Fibroblast of skin of back (primary cell): ENCODE data around the gene TBCK.
"Not testable (repeated sequence)": the region's sequence is repeated elsewhere in the genome, so short reads cannot be mapped to it uniquely, and the experiment has no call there.

Source experiments
- DNase-seq: peaks from one replicate; pipeline ENCODE4 v3.0.0-alpha.2; 2013

The TBCK gene

DNA sequence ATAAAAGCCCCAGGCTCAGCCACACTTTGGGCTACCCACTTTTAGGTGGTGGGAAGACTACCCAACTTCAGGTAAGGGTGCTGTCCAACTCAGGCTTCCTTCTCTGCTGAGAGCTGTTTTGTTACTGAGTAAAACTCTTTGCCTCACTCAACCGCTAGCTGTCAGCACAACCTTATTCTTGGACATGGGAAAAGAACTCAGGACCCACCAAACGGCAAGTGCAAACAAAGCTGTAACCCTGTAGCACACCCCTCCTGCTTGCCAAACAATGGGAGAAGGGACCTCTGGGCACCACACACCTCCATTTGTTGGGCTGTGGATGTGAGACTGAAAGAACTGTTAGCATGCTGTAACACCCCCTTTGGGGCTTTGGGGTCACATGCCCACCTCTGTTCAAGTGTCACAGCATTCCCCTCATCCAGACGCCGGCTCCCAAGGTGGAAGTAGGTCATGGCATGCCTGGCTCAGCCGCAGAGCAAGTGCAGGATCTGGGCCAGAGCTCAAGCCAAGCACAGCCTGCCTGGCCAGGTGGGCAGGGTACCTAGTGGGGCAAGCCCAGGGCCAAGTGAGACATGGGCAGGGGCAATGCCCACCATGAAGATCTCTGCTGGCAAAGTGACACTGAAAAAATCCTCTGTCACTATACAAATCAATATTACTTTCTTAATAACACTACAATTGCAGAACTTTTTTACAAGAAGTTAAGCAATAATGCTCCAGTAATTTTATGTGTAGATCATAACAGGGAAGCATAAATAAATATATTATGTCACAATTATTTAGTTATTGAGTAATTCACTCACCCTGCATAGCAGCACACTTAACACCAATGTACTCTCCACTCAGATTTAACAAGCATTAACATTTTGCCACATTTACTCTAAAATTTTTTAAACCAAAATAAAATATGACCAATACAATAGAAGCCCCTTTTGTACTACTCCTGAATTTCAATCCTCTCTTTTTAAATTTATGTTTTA lies 107.2 kb downstream of the TBCK start:
- DNase-seq: no peak

DNA sequence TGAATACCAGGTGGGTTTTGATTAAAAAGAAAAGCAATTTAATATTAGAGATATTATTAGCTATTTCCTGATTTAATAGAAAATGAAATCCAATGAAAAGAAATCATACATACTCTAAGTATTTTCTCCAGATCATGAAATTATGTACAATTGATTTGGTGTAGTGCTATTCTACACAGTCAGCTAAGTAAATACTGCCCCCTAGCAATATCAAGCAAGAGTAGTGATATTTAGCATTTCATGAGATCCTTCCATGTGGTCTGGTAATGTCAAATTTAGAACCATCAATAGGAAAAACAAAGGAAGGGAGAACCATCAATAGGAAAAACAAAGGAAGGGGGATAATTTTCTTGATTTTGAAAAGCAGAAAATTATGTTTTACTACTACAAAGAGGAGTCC lies 114.6 kb downstream of the TBCK start:
- peak; percentile 16 for DNase-seq

DNA sequence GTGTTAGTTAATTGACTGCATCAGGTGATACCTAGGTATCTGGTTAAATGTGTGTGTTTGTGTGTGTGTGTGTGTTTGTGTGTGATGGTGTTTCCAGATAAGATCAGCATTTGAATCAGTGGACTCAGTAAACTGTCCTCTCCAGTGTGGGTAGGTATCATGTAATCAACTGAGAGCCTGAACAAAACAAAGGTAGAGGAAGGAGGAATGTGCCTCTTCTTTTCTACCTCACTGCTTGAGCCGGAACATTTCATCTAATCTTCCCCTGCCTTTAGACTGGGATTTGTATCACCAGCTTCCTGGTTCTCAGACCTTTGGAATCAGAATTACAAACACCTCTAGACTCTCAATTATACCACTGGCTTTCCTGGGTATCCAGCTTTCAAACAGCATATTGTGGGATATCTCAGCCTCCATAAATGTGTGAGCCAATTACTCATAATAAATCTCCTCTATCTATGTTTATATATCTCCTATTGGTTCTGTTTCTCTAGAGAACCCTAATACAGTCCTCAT lies 120.5 kb downstream of the TBCK start:
- DNase-seq: no peak

DNA sequence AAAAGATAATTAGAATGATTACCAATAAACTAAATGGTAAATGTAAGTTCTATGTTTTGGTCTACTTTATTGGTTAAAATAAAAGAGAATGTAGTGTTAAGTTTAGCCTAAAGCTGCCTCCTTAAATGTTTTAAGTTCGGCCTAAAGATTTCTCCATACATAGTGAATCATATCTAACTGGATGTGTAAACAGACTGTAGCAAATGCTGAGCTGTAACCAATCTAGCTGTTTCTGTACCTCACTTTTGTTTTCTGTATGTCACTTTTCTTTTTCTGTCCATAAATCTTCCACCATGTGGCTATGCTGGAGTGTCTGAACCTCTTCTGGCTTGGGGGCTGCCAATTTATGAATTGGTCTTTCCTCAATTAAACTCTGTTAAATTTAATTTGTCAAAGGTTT lies 121.2 kb downstream of the TBCK start:
- DNase-seq: no peak

DNA sequence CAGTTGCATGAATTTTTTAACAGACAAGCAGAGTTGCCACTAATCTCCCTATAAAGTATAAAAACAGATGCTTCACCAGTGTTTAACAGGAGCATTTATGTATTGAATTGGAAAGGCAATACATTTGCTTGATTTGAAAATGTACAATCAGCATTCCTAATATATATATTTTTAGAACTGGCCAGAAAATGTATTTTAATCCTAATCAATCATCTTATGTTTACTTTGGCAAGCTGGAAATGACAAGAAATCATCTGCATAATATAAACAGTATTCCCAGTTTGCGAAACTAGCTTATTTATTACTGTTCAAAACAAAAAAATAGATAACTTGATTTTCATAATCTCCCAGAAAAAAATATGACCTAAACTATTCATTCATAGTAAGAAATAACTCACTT lies 123.9 kb downstream of the TBCK start:
- DNase-seq: no peak

DNA sequence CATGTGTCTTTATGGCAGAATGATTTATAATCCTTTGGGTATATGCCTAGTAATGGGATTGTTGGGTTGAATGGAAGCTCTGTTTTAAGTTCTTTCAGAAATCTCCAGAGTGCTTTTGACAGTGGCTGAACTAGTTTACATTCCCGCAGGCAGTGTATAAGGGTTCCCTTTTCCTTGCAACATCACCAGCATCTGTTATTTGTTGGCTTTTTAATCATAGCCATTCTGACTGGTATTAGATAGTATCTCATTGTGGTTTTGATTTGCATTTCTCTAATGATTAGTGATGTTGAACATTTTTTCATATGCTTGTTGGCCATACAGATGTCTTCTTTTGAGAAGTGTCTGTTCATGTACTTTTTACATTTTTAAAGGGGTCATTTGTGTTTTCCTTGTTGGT lies 129.8 kb downstream of the TBCK start:
- DNase-seq: no peak

DNA sequence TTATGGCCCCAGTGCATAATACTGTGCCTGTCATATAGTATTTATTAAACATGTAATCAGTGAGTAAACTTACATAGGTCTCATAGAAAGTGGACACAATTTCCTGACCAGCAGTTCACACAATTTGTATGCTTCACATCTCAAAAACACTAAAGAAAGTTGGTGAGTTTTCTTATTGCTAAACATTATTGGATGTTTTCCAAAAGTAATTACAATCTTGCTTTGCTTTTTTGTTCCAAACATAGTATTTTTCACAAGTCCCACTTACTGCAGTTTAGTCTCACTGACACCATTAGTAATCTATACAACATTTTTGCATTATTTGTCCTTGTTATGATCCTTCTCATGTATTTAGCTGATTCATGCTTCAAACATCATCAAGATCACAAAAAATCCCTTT lies 132.5 kb downstream of the TBCK start:
- no peak for DNase-seq

DNA sequence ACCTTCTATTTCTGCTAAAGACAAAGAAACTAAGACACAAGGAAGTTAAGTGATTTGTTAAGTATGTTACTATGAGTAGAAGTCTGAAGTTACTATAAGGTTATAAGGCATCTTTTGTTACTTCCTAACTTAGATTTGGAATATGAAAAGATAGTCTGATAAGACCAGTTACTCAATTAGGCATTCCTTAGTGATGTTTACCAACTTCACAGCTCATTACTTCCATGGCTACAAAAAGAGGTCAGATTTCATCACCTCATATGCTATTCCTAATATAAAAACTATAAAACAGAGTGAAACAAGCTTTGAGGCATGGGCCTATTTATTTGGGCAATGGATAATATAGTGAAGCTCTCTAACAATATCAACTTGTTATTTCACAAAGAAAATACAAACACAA lies 143.1 kb downstream of the TBCK start:
- no peak for DNase-seq

DNA sequence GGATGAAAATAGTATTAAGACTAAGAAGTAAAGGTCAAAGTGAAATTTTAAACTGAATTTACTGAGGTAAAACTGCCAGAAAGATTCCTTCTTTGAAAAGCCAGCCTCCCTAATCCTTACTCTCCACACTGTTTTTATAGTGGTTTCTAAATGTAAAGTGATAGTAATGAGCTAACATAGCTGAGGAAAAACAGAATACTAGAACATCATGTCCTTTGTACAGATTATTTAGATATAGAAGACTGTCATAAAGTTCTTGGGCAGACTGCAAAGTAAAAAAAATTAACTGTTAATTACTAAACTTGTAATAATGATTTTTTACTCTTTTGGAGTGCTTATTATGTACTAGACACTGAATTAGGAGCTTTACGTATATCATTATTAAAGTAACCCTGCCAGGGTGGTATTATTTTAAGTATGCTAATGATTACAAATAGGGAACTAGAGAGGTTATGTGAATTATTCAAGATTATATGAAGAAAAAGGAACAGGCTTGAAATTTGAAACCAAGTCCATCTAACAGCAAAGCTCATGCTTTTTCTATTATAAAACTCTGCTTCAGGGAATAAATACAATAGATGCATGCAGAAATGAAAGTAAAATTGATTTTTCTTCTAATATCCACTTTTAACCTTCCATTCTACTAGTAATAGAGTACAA lies 150.5 kb downstream of the TBCK start:
- DNase-seq: no peak

DNA sequence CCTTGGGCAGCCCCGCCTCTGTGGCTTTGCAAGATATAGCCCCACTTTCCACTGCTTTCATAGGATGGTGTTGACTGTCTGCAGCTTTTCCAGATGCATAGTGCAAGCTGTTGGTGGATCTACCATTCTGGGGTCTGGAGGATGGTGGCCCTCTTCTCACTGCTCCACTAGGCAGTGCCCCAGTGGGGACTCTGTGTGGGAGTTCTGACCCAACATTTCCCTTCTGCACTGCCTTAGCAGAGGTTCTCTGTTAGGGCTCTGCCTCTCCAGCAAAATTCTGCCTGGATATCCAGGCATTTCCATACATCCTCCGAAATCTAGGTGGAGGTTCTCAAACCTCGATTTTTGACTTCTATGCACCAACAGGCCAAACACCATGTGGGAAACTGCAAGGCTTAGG lies 153.7 kb downstream of the TBCK start:
- DNase-seq: no peak

DNA sequence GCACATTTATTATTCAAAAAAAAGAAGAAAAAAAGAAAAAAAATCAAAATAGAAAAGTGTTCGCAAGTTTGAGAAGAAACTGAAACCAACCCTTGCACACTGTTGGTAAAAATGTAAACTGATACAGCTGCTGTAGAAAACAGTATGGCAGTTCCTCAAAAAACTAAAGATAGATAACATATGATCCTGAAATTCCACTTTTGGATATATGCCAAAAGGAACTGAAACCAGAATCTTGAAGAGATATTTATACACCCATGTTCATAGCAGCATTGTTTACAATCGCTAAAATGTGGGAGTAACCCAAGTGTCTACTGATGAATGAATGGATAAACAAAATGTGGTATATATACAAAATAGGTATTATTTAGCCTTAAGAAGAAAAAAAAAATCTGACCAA lies 155.4 kb downstream of the TBCK start:
- DNase-seq: no peak

DNA sequence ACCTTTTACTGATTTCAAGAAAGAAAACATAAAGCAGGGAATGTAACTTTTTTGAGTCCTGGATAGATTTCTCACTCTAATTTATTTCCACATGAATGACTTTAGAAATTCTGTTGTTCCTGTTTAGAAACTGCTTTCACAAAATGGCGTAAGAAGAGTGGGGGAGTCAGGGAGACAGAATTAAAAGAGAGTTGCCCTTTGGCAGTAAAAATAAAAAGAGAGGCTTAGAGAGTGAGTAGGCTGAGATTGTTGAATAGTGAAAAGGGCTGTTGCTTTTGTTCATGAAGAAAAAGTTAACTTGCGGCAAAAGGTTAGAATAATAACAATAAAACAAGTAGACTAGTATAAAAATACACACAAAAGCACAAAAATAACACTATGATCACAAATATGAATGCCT lies 166.1 kb downstream of the TBCK start:
- DNase-seq: no peak

DNA sequence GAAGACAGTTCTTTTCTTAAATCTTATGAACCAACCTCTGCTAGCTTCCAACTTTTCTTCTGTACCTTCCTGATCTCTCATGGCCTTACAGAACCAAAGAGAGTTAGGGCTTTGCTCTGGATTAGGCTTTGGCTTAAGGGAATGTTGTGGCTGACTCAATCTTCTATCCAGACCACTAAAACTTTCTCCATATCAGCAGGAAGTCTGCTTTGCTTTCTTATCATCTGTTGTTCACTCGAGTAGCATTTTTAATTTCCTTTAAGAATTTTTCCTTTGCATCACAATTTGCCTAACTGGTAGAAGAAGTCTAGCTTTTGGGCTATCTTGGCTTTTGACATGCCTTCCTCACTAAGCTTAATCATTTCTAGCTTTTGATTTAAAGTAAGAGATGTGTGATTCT lies 167.0 kb downstream of the TBCK start:
- no peak for DNase-seq

DNA sequence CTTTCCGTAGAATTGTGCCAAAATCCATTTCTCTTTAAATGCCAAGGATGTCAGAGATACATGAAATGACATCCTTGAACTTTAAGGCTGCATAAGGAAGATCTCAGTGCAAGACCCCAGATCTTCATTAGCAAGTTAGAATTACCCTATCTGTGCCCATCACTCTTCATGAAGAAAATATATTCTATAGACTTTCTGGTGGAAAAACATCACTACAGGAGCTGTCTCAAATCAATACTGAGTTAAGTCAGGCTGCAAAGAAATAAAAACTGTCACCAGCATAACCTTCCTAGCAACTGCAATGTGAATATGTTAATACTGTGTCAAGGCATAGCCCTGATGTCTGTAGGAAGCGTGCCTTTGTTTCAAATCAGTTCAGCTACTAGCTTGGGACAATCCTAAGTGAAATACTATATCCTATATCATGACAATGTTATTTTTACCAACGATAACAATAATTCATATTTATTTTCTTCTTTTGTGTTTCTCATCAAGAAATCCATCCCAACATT lies 173.3 kb downstream of the TBCK start:
- no peak for DNase-seq

DNA sequence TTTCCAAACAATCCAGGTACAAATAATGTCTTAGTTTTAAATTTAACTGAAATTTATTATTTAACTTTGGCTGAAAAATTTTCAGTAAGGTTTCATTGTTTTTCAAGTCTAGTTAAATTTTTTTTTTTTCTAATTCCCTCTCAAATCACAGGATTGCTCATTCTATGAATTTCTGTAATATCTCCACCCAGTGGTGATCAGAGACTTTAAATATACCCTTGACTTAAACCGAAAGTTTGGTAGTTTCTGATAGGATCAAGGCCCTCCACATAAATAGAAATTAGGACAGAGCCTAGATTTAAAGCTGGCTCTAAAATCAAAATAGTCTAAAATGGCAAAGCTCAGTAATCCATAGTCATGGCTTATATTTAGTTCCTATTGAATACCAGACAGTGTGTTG lies 175.4 kb downstream of the TBCK start:
- no peak for DNase-seq

DNA sequence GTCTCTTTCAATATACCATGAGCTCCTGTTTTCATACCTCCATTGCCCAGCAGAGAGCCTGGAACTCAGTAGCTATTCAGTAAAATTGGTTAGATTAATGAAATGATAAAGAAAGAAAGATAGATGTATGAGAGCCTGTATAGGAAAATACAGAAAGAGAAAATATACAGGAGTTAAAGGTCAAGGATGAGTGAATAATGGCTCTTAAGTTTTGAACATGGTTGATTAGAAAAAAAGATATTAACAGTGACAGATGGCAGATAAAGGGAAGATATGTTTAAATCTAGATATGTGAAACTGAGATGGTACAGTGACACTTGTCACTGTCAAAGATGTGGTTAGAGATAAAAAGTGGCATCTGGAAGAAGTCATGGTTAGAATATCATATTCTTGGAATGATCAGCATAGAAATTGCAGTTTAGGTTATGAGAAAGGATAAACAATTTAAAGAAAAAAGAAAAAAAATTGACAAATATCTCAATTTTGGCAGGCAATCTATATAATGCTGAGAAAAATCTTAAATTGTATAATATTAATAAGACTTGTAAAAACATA lies 179.2 kb downstream of the TBCK start:
- DNase-seq: no peak

DNA sequence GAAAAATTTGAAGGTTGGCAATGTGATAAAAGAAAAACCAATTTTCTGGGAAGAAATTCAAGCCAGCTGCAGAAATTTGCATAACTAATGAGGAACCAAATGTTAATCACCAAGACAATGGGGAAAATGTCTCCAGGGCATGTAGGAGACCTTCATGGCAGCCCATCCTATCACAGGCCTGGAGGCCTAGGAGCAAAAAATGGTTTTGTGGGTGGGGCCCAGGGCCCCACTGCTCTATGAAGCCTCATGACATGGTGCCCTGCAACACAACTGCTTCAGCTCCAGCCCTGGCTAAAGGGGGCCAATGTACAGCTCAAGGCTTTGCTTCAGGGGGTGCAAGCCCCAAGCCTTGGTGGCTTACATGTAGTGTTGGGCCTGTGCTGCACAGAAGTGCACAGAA lies 184.0 kb downstream of the TBCK start:
- DNase-seq: no peak

DNA sequence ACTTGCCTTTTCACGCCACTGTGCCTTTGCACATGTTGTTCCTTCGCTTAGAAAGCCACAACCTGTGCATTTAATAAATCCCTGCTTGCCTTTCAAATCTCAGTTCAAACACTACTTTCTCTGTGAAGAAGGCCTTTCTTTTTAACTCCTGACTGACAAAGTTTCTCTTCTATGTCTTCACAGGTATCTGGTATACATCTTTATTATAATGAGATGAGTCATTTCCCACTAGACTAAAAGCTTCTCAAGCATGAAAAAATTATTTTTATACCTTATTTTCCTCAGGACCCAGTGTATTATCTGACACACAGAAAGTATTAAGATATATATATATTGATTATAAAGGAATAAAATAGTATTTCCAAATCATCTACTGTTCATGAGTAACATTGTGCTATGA lies 189.9 kb downstream of the TBCK start:
- no peak for DNase-seq

DNA sequence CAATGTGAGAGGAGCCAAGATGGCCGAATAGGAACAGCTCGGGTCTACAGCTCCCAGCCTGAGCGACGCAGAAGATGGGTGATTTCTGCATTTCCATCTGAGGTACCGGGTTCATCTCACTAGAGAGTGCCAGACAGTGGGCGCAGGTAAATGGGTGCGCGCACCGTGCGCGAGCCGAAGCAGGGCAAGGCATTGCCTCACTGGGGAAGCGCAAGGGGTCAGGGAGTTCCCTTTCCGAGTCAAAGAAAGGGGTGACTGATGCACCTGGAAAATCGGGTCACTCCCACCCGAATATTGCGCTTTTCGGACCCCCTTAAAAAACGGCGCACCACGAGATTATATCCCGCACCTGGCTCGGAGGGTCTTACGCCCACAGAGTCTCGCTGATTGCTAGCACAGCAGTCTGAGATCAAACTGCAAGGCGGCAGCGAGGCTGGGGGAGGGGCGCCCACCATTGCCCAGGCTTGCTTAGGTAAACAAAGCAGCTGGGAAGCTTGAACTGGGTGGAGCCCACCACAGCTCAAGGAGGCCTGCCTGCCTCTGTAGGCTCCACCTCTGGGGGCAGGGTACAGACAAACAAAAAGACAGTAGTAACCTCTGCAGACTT lies 196.0 kb downstream of the TBCK start:
- DNase-seq: not testable (repeated sequence)

DNA sequence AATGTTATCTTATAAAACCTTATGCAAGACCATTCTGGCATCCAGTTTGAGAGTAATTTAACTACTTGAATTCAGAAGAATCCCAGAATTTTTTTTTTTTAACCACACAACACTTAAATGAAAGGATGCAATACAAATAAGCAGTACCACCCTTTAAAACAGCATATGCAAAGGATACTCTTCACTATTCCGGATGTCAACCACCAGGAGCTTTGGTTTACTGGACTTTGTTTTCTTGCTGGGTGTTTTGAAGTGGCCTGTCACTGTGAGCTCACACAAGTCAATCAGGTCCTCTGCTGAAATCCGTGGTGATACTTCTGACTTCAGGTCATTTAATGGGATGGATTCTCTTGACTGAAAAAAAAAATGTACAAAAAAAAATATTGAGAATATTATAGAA lies 200.0 kb downstream of the TBCK start:
- no peak for DNase-seq

DNA sequence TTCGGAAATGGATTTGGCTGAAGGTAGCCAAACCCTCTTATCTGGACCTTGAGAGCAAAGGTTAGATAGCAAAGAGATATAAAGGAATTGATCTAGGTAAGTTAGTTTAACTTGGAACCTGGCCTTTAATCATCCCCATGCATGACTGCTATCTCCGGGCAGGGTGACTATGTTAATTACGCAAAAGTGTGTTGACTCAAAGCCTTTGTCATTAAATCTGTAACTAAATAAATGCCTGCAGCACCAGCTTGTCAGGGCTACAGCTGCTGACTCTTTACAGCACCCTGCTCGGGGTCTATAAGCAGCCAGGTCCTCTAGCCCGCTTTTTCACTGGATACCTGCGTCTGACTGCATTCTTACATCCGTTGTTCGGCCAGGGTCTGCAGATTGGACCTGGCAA lies 201.7 kb downstream of the TBCK start:
- DNase-seq: no peak

DNA sequence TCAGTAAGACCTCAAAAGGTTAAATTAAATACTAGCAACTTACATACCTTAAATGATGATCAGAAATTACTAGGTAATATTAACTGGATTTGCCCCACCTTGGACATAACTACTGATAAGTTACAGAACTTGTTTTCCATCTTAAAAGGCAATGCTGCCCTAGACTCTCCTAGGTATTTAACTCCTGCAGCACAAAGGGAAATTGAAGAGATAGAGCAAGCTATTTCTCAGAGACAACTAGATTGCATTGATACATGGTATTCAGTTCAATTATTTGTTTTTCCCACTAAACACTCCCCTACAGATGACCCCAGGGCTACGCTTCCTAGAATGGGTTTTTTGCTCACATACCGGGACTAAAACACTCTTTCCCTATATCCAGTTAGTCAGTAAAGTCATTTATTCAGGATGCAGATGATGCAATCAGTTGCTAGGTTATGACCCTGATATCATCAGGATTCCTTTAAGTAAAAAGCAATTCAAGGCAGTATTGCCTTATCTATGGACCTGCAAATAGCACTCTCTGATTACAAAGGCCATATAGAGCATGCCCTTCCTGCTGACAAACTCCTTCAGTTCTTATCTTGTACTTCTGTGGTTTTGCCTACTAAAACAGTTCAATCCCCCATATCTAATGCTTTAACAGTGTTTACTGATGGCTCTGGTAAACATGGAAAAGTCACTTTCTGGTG lies 204.1 kb downstream of the TBCK start:
- DNase-seq: not testable (repeated sequence)
